ENCODE measurements around the gene COL12A1. TPM values are rescaled to one million over a fixed set of nuclear protein-coding genes. Genes with fewer than 3 reads are reported as not detected.

Gene COL12A1
- total RNA-seq, 1 experiment from 2014 or later = 10.4 TPM

GRCh38 chr6:75081047-75081446, 124.8 kb downstream of the COL12A1 start:
- intact Hi-C loops (cut with micrococcal nuclease; ENCODE audit: unreplicated experiment) (no loop called here), in situ Hi-C loops (cut with HindIII; ENCODE audit: low pct_unique_long_range_greater_than_20kb, low sequenced_read_pairs) (no loop called here)
- no peak for ATAC-seq
- no peak overlapping the region for H3K27ac ChIP-seq (ENCODE audit: low read length)
- H3K4me1 ChIP-seq (ENCODE audit: control insufficient read depth, insufficient read depth, low read length) = no peaks in the 10 kb centered on the region; the same call in 1 of the 2 replicates
- POLR2A ChIA-PET = interaction anchor here (0.5 kb wide), 1 partner anchor 239 kb away, joined by 3 read pairs; no protein-coding TSS in a partner anchor
- no TSS peak for BruUV-seq (replicated peaks)
- H3K36me3 ChIP-seq (ENCODE audit: control insufficient read depth, insufficient read depth, low read length) = no peaks in the 10 kb centered on the region
- peaks cover 6% of the 10 kb centered on the region; the same call in 1 of the 2 replicates for H3K27me3 ChIP-seq (ENCODE audit: control insufficient read depth, insufficient read depth, low read length)
- CTCF ChIA-PET = no interaction called here
- no peak for DNase-seq (ENCODE audit: low read depth, low spot score)
- H3K9me3 ChIP-seq (ENCODE audit: control insufficient read depth, insufficient read depth, low read depth, low read length) = no peaks in the 10 kb centered on the region
- TF ChIP-seq SIN3A (IDR thresholded peaks at IDR 0.05; ENCODE audit: borderline replicate concordance, insufficient read depth, low read depth, low read length) (no peak), CTCF (IDR thresholded peaks at IDR 0.05) (no peak), POLR2AphosphoS5 (IDR thresholded peaks at IDR 0.05; ENCODE audit: low read depth, low read length) (no peak), TCF7L2 (IDR thresholded peaks at IDR 0.05; ENCODE audit: low read depth, low read length) (no peak), REST (IDR thresholded peaks at IDR 0.05; ENCODE audit: insufficient read depth in 1 of 2, low read depth in 2 of 2, low read length in 1 of 2) (no peak)
- no peak overlapping the region for H3K4me3 ChIP-seq (ENCODE audit: low read depth in 2 of 2, low read length in 2 of 2)

- H3K36me3 ChIP-seq (ENCODE audit: control insufficient read depth, insufficient read depth, low read length) = no peaks in the 10 kb centered on the region
- in situ Hi-C loops (cut with HindIII; ENCODE audit: low pct_unique_long_range_greater_than_20kb, low sequenced_read_pairs) = no loop called here
- no peak overlapping the region for H3K27ac ChIP-seq (ENCODE audit: low read length)
- no peaks in the 10 kb centered on the region; the same call in 1 of the 2 replicates for H3K4me1 ChIP-seq (ENCODE audit: control insufficient read depth, insufficient read depth, low read length)
- TF ChIP-seq TCF7L2 (IDR thresholded peaks at IDR 0.05; ENCODE audit: low read depth, low read length) (no peak), SIN3A (IDR thresholded peaks at IDR 0.05; ENCODE audit: borderline replicate concordance, insufficient read depth, low read depth, low read length) (no peak), REST (IDR thresholded peaks at IDR 0.05; ENCODE audit: insufficient read depth in 1 of 2, low read depth in 2 of 2, low read length in 1 of 2) (no peak), CTCF (IDR thresholded peaks at IDR 0.05) (no peak), POLR2AphosphoS5 (IDR thresholded peaks at IDR 0.05; ENCODE audit: low read depth, low read length) (no peak)
- intact Hi-C loops (cut with micrococcal nuclease; ENCODE audit: unreplicated experiment) = no loop called here
- DNase-seq (ENCODE audit: low read depth, low spot score) (no peak), ATAC-seq (no peak)
- peaks cover 2% of the 10 kb centered on the region; the same call in 1 of the 2 replicates for H3K27me3 ChIP-seq (ENCODE audit: control insufficient read depth, insufficient read depth, low read length)
- POLR2A ChIA-PET = no interaction called here
- H3K9me3 ChIP-seq (ENCODE audit: control insufficient read depth, insufficient read depth, low read depth, low read length) = no peaks in the 10 kb centered on the region
- H3K4me3 ChIP-seq (ENCODE audit: low read depth in 2 of 2, low read length in 2 of 2) = no peak overlapping the region
- CTCF ChIA-PET = no interaction called here
- BruUV-seq (replicated peaks) = no TSS peak
Observed at GRCh38 chr6:75079589-75079988, 126.3 kb downstream of the COL12A1 start.

All from Panc1 (cell line).